HG03103 (cell line): ENCODE results near the gene AMY1A.
"Not testable (repeated sequence)": the region's sequence is repeated elsewhere in the genome, so short reads cannot be mapped to it uniquely, and the experiment has no call there.

ENCODE experiments used
- ATAC-seq: cut with Tn5 transposase; IDR thresholded peaks from one replicate; pipeline ENCODE4 v1.9.1; 2021; ENCODE audit warnings: low read depth; ENCODE audit not compliant: unreplicated experiment

AMY1A gene

DNA sequence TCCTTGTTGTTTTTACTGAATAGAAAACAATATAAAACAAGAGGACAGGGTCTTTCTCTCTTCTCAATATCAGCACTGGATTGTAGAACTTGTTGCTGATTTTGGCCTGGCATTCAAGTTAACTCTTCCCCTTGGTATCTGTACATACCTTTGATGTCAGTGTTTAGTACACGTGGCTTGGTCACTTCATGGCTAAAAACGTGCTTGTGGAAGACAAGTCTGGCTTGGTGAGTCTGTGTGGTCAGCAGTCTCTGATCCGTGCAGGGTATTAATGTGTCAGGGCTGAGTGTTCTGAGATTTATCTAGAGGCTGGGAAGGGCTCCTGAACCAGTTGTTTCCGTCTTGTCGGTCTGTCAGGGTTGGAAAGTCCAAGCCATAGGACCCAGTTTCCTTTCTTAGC is at the start of gene AMY1A:
AMY1A (plus strand) TSS at position 301 of the 400 bp plus-strand sequence. CDS start 571 bp downstream, outside the sequence.
- not testable (repeated sequence) for ATAC-seq

DNA sequence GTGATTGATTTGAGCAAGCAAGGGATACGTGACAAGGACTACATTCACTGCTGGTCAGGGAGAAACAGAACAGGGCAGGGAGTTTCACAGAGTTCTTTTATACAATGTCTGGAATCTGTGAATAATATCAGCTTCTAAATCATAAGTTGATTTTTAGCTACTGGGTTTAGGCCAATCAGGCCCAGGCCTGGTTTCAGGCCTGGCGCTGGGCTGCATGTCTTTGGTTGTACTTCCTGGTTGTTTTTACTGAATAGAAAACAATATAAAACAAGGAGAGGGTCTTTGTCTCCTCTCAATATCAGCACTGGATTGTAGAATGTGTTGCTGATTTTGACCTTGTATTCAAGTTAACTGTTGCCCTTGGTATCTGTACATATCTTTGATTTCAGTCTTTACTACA is 39.2 kb upstream of the AMY1A start:
- ATAC-seq = no peak

DNA sequence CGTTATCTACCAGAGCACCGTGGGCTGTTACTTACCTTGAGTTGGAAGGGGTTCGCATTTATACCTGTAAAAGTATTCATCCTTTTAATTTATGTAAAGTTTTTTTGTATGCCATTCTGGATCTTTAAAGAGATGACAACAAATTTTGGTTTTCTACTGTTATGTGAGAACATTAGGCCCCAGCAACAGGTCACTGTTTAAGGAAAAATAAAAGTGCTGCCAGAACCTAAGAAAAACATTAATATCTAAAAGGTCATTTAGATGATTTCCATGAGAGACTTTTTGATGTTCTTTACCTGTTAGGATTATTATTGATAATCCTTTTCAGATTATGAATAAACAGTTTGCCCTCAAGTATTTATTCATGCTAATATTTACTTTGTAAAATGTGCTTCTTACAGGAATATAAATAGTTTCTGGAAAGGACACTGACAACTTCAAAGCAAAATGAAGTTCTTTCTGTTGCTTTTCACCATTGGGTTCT is 38.5 kb upstream of the AMY1A start, which contains the start of gene AMY2A:
AMY2A (plus strand) TSS at position 434 of the 484 bp plus-strand sequence; CDS start at position 448, 14 bp downstream.
- not testable (repeated sequence) for ATAC-seq

DNA sequence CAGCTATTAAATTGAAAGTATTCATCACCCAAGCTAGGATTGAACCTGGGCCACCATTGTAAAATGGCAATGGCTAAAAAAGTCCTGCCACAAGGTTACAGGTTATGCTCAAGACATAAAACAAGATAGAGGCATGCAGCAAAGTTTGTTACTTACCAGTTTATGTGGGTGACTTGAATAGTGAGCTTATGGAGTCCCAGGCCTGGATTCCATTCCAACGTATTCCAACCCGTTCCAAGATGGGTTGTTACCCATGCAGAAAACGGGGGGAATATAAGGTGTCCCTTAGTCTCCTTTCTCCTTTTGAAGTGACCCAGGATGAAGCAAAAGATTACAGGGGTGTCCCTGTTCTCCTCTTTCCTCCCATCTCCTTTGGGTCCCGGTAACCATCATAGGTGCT is 28.1 kb upstream of the AMY1A start:
- ATAC-seq = not testable (repeated sequence)

DNA sequence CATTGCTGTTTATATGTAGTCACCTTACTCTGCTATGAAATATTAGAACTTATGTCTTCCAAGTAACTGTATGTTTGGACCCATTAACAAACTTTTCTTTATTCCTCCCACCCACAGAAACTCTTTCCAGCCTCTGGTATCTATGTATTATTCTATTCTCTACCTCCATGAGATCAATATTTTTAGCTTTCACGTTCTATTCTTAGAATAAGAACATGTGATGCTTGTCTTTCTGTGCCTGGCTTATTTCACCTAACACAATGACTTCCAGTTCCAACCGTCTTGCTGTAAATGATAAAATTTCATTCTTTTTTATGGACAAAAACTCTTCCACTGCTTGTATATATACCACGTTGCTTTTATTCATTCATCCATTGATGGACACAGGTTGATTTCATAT is 14.4 kb upstream of the AMY1A start:
- ATAC-seq = not testable (repeated sequence)

DNA sequence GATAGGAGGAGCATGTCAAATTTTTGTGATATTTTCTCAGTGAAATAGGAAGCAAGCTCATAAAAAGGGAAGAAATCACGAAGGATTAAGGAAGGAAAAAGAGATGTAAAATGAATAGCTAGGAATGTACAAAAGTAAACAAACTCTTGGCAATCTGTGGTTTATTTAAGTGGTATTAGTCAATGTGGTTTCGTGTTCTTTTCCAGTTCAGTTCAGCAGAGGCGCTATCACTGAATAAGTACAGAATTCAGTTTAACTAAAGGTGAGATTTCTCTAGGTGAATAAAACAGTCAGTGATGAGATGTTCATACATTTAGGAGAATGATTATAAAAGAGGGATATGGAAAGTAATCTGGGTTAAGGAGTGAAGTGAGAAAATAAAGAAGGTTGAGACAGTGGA is 11.7 kb upstream of the AMY1A start:
- not testable (repeated sequence) for ATAC-seq

DNA sequence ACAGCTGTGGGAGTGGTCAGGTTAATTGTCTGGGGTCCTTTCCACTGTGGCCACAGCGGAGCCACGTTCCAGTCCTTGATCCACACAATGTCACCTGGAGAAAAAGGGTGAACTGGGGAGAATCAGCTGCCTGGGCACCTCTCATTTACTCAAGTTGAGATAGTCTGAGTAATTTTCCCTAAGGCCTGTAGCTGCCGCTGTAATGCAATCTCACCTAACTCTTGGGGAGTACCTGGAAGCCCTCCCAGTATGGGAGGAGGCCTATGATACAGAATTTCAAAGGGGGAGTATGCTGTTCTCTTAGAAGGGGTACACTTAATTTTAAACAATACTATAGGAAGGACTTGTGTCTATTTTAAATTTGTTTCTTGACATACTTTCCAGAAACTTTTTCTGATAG is 5.3 kb upstream of the AMY1A start:
- ATAC-seq = not testable (repeated sequence)

DNA sequence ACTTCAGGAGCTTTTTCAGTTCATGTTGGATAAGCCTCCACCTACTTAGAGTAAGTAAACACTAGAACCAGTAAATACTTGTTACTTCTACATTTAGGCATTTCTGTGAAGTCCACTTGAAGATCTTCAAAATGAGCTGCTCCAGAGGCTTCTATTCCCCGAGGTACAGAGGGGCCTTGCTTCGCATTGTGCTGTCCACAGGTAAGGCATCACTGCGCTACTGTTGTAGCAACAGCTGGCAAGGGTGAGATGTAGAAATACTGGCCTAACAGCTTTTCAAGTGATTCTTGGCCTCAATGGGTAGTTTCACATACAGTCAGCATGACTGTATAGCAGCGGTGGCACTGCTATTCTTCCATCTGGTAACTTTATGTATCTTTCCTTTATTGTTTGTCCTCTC is 4.7 kb upstream of the AMY1A start:
- ATAC-seq = not testable (repeated sequence)

DNA sequence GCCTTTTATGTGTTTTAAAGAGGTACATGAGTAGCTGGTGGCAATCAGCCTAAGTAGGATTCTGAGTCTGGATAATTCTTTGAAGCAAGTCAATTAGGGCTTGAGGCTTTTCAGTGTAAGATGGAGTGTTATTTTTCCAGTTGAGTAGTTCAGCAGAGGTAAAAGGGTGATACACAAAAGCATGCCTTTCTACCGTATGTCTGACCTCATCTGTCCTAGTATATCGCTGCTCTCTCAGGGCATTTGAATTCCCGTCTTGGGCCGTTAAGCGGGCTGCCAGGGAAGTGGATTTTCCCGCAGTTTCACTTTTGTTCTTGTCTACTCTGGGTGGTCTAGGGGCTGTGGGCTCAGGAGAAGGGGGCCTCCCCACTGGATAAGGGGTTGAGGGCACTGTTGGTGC is 1.4 kb upstream of the AMY1A start:
- ATAC-seq = not testable (repeated sequence)

DNA sequence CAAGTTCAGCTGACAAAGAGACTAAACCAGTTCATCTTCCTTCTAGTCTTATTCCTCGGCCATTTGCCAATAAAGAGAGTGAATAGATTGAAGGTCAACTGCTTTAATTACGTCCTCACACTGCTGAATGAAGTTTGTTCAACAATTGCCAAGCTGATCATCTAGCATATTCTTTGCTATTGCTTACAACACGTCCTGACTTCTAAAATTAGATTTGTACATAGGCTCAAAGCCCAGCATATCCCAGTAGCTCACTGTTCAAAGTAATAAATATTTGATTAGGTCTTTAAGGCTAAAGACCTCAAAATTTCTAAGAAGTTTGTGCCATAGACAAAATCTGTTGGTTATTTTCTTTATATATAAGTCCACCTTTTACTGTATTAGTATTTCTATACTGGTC is 20.8 kb downstream of the AMY1A start:
- ATAC-seq = not testable (repeated sequence)

DNA sequence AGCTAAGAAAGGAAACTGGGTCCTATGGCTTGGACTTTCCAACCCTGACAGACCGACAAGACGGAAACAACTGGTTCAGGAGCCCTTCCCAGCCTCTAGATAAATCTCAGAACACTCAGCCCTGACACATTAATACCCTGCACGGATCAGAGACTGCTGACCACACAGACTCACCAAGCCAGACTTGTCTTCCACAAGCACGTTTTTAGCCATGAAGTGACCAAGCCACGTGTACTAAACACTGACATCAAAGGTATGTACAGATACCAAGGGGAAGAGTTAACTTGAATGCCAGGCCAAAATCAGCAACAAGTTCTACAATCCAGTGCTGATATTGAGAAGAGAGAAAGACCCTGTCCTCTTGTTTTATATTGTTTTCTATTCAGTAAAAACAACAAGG is 40.5 kb downstream of the AMY1A start, which contains the start of gene AMY1B:
AMY1B (minus strand) TSS at position 101 of the 400 bp plus-strand sequence. CDS start 571 bp downstream, outside the sequence.
- not testable (repeated sequence) for ATAC-seq

DNA sequence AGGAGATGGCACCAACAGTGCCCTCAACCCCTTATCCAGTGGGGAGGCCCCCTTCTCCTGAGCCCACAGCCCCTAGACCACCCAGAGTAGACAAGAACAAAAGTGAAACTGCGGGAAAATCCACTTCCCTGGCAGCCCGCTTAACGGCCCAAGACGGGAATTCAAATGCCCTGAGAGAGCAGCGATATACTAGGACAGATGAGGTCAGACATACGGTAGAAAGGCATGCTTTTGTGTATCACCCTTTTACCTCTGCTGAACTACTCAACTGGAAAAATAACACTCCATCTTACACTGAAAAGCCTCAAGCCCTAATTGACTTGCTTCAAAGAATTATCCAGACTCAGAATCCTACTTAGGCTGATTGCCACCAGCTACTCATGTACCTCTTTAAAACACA is 41.9 kb downstream of the AMY1A start:
- ATAC-seq = not testable (repeated sequence)

DNA sequence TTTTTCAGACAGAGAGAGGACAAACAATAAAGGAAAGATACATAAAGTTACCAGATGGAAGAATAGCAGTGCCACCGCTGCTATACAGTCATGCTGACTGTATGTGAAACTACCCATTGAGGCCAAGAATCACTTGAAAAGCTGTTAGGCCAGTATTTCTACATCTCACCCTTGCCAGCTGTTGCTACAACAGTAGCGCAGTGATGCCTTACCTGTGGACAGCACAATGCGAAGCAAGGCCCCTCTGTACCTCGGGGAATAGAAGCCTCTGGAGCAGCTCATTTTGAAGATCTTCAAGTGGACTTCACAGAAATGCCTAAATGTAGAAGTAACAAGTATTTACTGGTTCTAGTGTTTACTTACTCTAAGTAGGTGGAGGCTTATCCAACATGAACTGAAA is 45.1 kb downstream of the AMY1A start:
- not testable (repeated sequence) for ATAC-seq

DNA sequence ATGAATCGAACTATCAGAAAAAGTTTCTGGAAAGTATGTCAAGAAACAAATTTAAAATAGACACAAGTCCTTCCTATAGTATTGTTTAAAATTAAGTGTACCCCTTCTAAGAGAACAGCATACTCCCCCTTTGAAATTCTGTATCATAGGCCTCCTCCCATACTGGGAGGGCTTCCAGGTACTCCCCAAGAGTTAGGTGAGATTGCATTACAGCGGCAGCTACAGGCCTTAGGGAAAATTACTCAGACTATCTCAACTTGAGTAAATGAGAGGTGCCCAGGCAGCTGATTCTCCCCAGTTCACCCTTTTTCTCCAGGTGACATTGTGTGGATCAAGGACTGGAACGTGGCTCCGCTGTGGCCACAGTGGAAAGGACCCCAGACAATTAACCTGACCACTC is 45.7 kb downstream of the AMY1A start:
- ATAC-seq = not testable (repeated sequence)

DNA sequence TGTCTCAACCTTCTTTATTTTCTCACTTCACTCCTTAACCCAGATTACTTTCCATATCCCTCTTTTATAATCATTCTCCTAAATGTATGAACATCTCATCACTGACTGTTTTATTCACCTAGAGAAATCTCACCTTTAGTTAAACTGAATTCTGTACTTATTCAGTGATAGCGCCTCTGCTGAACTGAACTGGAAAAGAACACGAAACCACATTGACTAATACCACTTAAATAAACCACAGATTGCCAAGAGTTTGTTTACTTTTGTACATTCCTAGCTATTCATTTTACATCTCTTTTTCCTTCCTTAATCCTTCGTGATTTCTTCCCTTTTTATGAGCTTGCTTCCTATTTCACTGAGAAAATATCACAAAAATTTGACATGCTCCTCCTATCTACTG is 52.1 kb downstream of the AMY1A start:
- ATAC-seq = not testable (repeated sequence)

DNA sequence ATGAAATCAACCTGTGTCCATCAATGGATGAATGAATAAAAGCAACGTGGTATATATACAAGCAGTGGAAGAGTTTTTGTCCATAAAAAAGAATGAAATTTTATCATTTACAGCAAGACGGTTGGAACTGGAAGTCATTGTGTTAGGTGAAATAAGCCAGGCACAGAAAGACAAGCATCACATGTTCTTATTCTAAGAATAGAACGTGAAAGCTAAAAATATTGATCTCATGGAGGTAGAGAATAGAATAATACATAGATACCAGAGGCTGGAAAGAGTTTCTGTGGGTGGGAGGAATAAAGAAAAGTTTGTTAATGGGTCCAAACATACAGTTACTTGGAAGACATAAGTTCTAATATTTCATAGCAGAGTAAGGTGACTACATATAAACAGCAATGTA is 54.8 kb downstream of the AMY1A start:
- not testable (repeated sequence) for ATAC-seq
